ENCODE results near the gene FRMD3.
"Not testable (repeated sequence)": the region's sequence is repeated elsewhere in the genome, so short reads cannot be mapped to it uniquely, and the experiment has no call there.

FRMD3 gene

DNA sequence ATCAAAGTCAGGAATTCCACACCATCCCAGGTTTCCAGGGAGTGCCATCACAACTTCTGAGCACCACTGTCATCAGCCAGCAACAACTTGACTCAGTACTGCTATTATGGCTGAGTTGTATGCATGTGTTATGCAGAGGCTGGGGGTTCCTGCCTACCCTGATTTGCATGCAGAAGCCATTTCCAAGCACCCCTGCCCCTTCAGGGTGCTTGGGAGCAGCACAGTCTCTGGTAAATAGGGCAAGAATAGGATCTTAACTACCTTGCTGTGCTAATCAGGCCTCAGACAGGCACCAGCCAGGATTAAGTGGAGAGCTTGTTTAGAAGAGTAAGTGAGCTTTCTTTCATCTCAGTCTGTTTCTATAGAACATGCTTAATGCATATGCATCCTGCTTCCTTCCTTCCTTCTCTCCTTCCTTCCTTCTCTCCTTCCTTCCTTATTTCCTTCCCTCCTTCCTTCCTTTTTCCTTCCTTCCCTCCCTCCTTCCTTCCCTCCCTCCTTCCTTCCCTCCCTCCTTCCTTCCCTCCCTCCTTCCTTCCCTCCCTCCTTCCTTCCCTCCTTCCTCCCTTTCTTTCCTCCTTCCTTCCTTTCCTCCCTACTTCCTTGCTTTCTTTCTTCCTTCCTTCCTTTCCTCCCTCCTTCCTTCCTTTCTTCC lies 175.7 kb downstream of the FRMD3 start:
- no peaks in the 10 kb centered on the region for H3K36me3 ChIP-seq (ENCODE audit: control insufficient read depth, insufficient read depth, low read length)
- H3K79me2 ChIP-seq, result no peaks in the 10 kb centered on the region
- no peak overlapping the region for H3K4me2 ChIP-seq (ENCODE audit: low read length)
- H2AFZ ChIP-seq, result no peak overlapping the region
- H3K4me3 ChIP-seq (ENCODE audit: low read depth, low read length), result no peak overlapping the region
- no peak overlapping the region for H3K27ac ChIP-seq
- H3K27me3 ChIP-seq (ENCODE audit: control insufficient read depth, insufficient read depth, low read length), result no peaks in the 10 kb centered on the region
- TF ChIP-seq, protein P1, sequence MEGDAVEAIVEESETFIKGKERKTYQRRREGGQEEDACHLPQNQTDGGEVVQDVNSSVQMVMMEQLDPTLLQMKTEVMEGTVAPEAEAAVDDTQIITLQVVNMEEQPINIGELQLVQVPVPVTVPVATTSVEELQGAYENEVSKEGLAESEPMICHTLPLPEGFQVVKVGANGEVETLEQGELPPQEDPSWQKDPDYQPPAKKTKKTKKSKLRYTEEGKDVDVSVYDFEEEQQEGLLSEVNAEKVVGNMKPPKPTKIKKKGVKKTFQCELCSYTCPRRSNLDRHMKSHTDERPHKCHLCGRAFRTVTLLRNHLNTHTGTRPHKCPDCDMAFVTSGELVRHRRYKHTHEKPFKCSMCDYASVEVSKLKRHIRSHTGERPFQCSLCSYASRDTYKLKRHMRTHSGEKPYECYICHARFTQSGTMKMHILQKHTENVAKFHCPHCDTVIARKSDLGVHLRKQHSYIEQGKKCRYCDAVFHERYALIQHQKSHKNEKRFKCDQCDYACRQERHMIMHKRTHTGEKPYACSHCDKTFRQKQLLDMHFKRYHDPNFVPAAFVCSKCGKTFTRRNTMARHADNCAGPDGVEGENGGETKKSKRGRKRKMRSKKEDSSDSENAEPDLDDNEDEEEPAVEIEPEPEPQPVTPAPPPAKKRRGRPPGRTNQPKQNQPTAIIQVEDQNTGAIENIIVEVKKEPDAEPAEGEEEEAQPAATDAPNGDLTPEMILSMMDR (IDR thresholded peaks at IDR 0.05), result no peak
- no peaks in the 10 kb centered on the region for H3K9me3 ChIP-seq (ENCODE audit: control insufficient read depth, low read length)
- peaks cover 3% of the 10 kb centered on the region for H3K4me1 ChIP-seq
- no peak overlapping the region for H3K9ac ChIP-seq

DNA sequence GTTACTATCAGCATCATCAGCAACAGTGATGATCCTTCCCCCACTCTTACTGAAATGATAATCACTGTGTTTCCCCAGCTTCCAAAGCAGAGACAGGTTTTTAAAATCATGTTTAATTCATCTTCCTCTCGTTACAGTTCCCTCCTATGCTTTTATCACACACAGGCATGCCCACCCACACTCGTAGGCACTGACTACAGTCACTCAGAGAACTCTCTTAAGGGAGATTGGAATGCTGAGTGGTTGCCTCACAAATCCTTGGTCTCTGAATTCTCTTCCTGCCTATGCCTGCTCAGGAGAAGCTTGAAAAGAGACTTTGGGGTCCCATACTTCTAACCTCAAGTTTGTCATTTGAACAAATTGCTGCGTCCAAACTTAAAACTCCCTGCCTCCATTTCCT lies 179.2 kb downstream of the FRMD3 start:
- Histone ChIP-seq H3K36me3 (ENCODE audit: control insufficient read depth, insufficient read depth, low read length) (no peaks in the 10 kb centered on the region), H3K79me2 (no peaks in the 10 kb centered on the region), H3K4me2 (ENCODE audit: low read length) (no peak overlapping the region), H3K9ac (no peak overlapping the region), H2AFZ (no peak overlapping the region), H3K27me3 (ENCODE audit: control insufficient read depth, insufficient read depth, low read length) (no peaks in the 10 kb centered on the region), H3K4me3 (ENCODE audit: low read depth, low read length) (no peak overlapping the region), H3K4me1 (peaks cover 6% of the 10 kb centered on the region), H3K27ac (no peak overlapping the region), H3K9me3 (ENCODE audit: control insufficient read depth, low read length) (no peaks in the 10 kb centered on the region)
- TF ChIP-seq, protein P1 (IDR thresholded peaks at IDR 0.05), result no peak

DNA sequence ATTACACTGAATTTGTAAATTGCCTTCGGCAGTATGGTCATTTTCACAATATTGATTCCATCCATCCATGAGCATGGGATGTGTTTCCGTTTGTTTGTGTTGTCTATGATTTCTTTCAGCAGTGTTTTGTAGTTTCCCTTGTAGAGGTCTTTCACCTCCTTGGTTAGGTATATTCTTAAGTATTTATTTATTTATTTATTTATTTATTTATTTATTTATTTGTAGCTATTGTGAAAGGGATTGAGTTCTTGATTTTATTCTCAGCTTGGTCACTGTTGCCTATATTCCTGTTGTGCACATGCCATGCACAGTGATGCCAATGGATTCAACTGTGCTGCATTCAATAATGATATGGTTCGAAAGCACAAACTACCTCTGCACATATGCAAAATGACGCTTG lies 179.7 kb downstream of the FRMD3 start:
- not testable (repeated sequence) for H3K27ac ChIP-seq; H3K4me3 ChIP-seq (ENCODE audit: low read depth, low read length); H3K4me1 ChIP-seq; H3K4me2 ChIP-seq (ENCODE audit: low read length); H2AFZ ChIP-seq; H3K9me3 ChIP-seq (ENCODE audit: control insufficient read depth, low read length); H3K36me3 ChIP-seq (ENCODE audit: control insufficient read depth, insufficient read depth, low read length); H3K9ac ChIP-seq; H3K27me3 ChIP-seq (ENCODE audit: control insufficient read depth, insufficient read depth, low read length); H3K79me2 ChIP-seq

DNA sequence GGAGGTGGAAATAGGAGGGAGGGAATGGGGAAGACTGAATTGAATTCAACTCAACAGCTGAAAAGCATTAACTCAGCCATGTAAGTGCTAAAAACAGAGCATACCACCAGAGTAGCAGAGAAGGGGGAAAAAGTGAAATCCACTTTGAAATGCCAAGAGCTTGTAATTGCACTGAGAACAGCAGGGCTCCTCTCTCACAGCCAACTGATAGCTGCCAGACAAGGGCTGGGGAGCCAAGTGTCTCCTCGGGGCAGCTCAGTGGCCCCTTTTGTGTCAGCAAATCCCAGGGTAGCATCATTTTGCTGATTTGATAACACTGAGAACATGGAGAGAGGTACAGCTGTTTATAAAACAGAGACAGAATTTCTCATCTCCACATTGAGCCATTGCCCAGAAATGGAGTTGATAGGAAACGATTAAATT lies 182.5 kb downstream of the FRMD3 start:
- Histone ChIP-seq H3K79me2 (no peaks in the 10 kb centered on the region), H3K9me3 (ENCODE audit: control insufficient read depth, low read length) (no peaks in the 10 kb centered on the region), H3K4me1 (peaks cover 9% of the 10 kb centered on the region), H3K36me3 (ENCODE audit: control insufficient read depth, insufficient read depth, low read length) (no peaks in the 10 kb centered on the region), H3K27me3 (ENCODE audit: control insufficient read depth, insufficient read depth, low read length) (no peaks in the 10 kb centered on the region), H3K9ac (no peak overlapping the region), H3K27ac (peak overlapping the region; percentile 51), H2AFZ (no peak overlapping the region), H3K4me2 (ENCODE audit: low read length) (no peak overlapping the region), H3K4me3 (ENCODE audit: low read depth, low read length) (no peak overlapping the region)
- TF ChIP-seq, protein P1 (IDR thresholded peaks at IDR 0.05), result no peak

DNA sequence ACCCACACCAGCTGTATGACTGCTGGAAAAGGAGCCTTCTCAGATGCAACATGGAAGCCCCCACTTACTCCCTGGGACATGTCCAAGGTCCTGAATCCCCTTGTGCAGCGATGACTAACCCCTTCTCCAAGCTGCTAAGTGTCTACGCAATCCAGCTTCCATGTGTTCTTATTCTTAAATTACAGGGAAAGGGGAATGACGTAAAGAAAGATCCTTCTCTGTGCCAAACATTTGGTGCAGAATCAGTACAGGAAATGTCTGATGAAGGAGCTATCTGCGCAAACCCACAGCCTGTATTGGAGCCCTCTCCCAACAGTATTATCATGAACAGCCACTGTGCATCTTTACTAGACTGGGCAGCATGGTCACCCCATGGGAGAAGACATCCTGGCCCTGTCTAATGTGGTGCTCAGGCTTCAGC lies 183.2 kb downstream of the FRMD3 start:
- no peaks in the 10 kb centered on the region for H3K79me2 ChIP-seq
- H3K36me3 ChIP-seq (ENCODE audit: control insufficient read depth, insufficient read depth, low read length), result no peaks in the 10 kb centered on the region
- peak overlapping the region; percentile 51 for H3K27ac ChIP-seq
- no peaks in the 10 kb centered on the region for H3K27me3 ChIP-seq (ENCODE audit: control insufficient read depth, insufficient read depth, low read length)
- H3K9ac ChIP-seq, result no peak overlapping the region
- H3K4me1 ChIP-seq, result peaks cover 9% of the 10 kb centered on the region
- no peak overlapping the region for H2AFZ ChIP-seq
- no peaks in the 10 kb centered on the region for H3K9me3 ChIP-seq (ENCODE audit: control insufficient read depth, low read length)
- no peak overlapping the region for H3K4me2 ChIP-seq (ENCODE audit: low read length)
- H3K4me3 ChIP-seq (ENCODE audit: low read depth, low read length), result no peak overlapping the region
- TF ChIP-seq, protein P1 (IDR thresholded peaks at IDR 0.05), result no peak
